K562 (cell line): ENCODE data around the gene SNX10. TPM values are rescaled to one million over a fixed set of nuclear protein-coding genes. Genes with fewer than 3 reads are reported as not detected.

ENCODE experiments used
- ATAC-seq: fragments of 200-7000 bp; cut with Tn5 transposase; 3 replicates; pipeline ENCODE4 v1.9.1; 2020; ENCODE audit warnings: moderate library complexity
- BruUV-seq: library from RNA; stranded (reverse); fragments of 400-500 nt; replicated peaks from 2 replicates; lab custom pipeline; 2021; lab: Mats Ljungman, UMichigan
- CTCF ChIA-PET: fragments of 300-600 bp; formaldehyde crosslinking; extraction: SDS; loops from one replicate; lab custom pipeline; 2021; ENCODE audit warnings: low intra/inter-chr PET ratio; lab: Yijun Ruan, JAX
- POLR2A ChIA-PET: fragments of 300-600, 350-650 bp; sonication (Branson Sonifier 250); formaldehyde crosslinking; extraction: SDS; loops from one replicate; lab custom pipeline; 2021; ENCODE audit warnings: antibody characterized with exemption, inconsistent platforms; lab: Yijun Ruan, JAX
- DNase-seq, 4 experiments: peaks; one replicate each; pipeline versions ENCODE4 v3.0.0 to v3.0.0-alpha.2; 2011 to 2018; ENCODE audit warnings: low spot score in 3 of 4, mixed read lengths in 3 of 4; ENCODE audit errors: extremely low read depth in 1 of 4
- FAIRE-seq: peaks from 2 replicates; lab custom pipeline; 2011; peaks lifted over from hg19 to GRCh38; lab: Jason Lieb, UNC
- H2AFZ ChIP-seq: 2 replicates; pipeline ENCODE4 v1.6.0; 2011; ENCODE audit warnings: low read depth, low read length, control low read depth, inconsistent platforms
- H3K27ac ChIP-seq: fragments of 200-600 bp; 3 replicates; pipeline ENCODE4 v1.8.0; 2011; ENCODE audit warnings: low read depth, mild to moderate bottlenecking, control low read depth, inconsistent platforms, low read length, moderate library complexity, mixed read lengths; ENCODE audit errors: extremely low read depth
- H3K27me3 ChIP-seq, 2 experiments: fragments of 300-600 bp in 1 of 2; 2 replicates in 1 of 2; 3 replicates in 1 of 2; pipeline versions ENCODE4 v1.6.0 to v1.8.0; 2011; ENCODE audit warnings: inconsistent platforms in 2 of 2, low read length in 2 of 2, mild to moderate bottlenecking in 1 of 2, mixed read lengths in 1 of 2, moderate library complexity in 1 of 2; ENCODE audit not compliant: control insufficient read depth in 2 of 2, insufficient read depth in 2 of 2
- H3K36me3 ChIP-seq: fragments of 300-600 bp; 3 replicates; pipeline ENCODE4 v1.8.0; 2011; ENCODE audit warnings: mild to moderate bottlenecking, low read length, inconsistent platforms; ENCODE audit not compliant: control insufficient read depth, insufficient read depth
- H3K4me1 ChIP-seq, 2 experiments: fragments of 200-600 bp in 1 of 2; replicated peaks in 1 of 2; 2 replicates in 1 of 2; 3 replicates in 1 of 2; pipeline versions ENCODE4 v1.5.1 to v1.8.0; 2011; ENCODE audit warnings: inconsistent platforms in 2 of 2, low read length in 2 of 2, mild to moderate bottlenecking in 1 of 2, mixed read lengths in 1 of 2, moderate library complexity in 1 of 2; ENCODE audit not compliant: control insufficient read depth in 2 of 2, insufficient read depth in 2 of 2
- H3K4me2 ChIP-seq: 2 replicates; pipeline ENCODE4 v1.6.1; 2011; ENCODE audit warnings: low read length, control low read depth, inconsistent platforms, mixed read lengths; ENCODE audit not compliant: insufficient read depth
- H3K4me3 ChIP-seq: fragments of 200-600 bp; sonication (generic), shearing (Covaris generic); 2 replicates; pipeline ENCODE4 v1.5.1; 2016; ENCODE audit warnings: control low read depth, inconsistent platforms
- H3K79me2 ChIP-seq: fragments of 200-600 bp; 3 replicates; pipeline ENCODE4 v1.8.0; 2011; ENCODE audit warnings: low read length, inconsistent platforms; ENCODE audit not compliant: control insufficient read depth, insufficient read depth
- H3K9ac ChIP-seq, 2 experiments: 2 replicates each; pipeline versions ENCODE4 v1.6.0 to v1.6.1; 2011; ENCODE audit warnings: low read depth in 2 of 2, low read length in 2 of 2, control low read depth in 1 of 2, inconsistent platforms in 1 of 2, mild to moderate bottlenecking in 1 of 2, mixed read lengths in 1 of 2; ENCODE audit not compliant: insufficient read depth in 1 of 2
- H3K9me1 ChIP-seq: one replicate; pipeline ENCODE4 v1.6.0; 2011; ENCODE audit warnings: inconsistent platforms, mild to moderate bottlenecking, low read length, moderate library complexity; ENCODE audit not compliant: control insufficient read depth, insufficient read depth
- H3K9me3 ChIP-seq: replicated peaks from 2 replicates; pipeline ENCODE4 v1.5.1; 2011; ENCODE audit warnings: low read depth, low read length, inconsistent platforms; ENCODE audit not compliant: control insufficient read depth, insufficient read depth
- H4K20me1 ChIP-seq: replicated peaks from 2 replicates; pipeline ENCODE4 v1.6.1; 2011; ENCODE audit warnings: low read length, inconsistent platforms, mixed read lengths; ENCODE audit not compliant: control insufficient read depth, insufficient read depth
- ATF3 ChIP-seq, 2 experiments: fragments of 450-650 bp in 1 of 2; sonication (generic) in 1 of 2; formaldehyde crosslinking in 1 of 2; IDR thresholded peaks in 1 of 2; conservative IDR thresholded peaks in 1 of 2; 2 replicates each; pipeline versions ENCODE4 v1.6.1 to v1.8.1; 2016 to 2023; ENCODE audit warnings: mild to moderate bottlenecking in 2 of 2, moderate library complexity in 2 of 2, inconsistent platforms in 1 of 2, missing genetic modification reagents in 1 of 2
- BRD4 ChIP-seq: fragments of 200-600 bp; sonication (generic); IDR thresholded peaks from 2 replicates; pipeline ENCODE4 v1.6.1; 2017; ENCODE audit warnings: inconsistent platforms
- EP300 ChIP-seq: IDR thresholded peaks from 2 replicates; pipeline ENCODE4 v1.6.1; 2012; ENCODE audit warnings: low read length, improper control_type of control experiment
- PREB ChIP-seq: sonication (generic); formaldehyde crosslinking; IDR thresholded peaks from 2 replicates; pipeline ENCODE4 v1.8.1; 2023; ENCODE audit warnings: mild to moderate bottlenecking, missing genetic modification reagents
- TBP ChIP-seq: optimal IDR thresholded peaks from 2 replicates; pipeline ENCODE3; 2011; ENCODE audit warnings: low read depth, low read length, improper control_type of control experiment
- THRA ChIP-seq: fragments of 450-650 bp; IDR thresholded peaks from 2 replicates; pipeline ENCODE4 v1.6.1; 2017; ENCODE audit warnings: mild to moderate bottlenecking, moderate library complexity
- ZNF280A ChIP-seq: fragments of 450-650 bp; IDR thresholded peaks from 2 replicates; pipeline ENCODE4 v1.6.1; 2018; ENCODE audit warnings: mild to moderate bottlenecking, low read depth; ENCODE audit not compliant: partially characterized antibody
- ZNF41 ChIP-seq: fragments of 250-450 bp; sonication (Bioruptor Pico); conservative IDR thresholded peaks from 2 replicates; pipeline ENCODE4 v1.4.0; 2020; ENCODE audit warnings: mild to moderate bottlenecking
- WGBS: fragments of 100-300 bp; shearing (Covaris generic); methylation state at CpG from one replicate; pipeline ENCODE4 v1.1.6; 2016; ENCODE audit warnings: low coverage, mixed read lengths; ENCODE audit not compliant: insufficient coverage; ENCODE audit errors: missing lambda C conversion rate; 5-methylcytosine and 5-hydroxymethylcytosine counted together
- in situ Hi-C: fragments of 300-500 bp; cut with MboI; formaldehyde crosslinking; loops from 4 replicates; pipeline ENCODE4 v1.15.0; 2018; ENCODE audit warnings: inconsistent platforms, mixed read lengths
- intact Hi-C: fragments of 100-400 bp; cut with micrococcal nuclease; formaldehyde crosslinking; loops from 2 replicates; pipeline ENCODE4 v1.14.2; 2022
- polyA plus RNA-seq, 8 experiments: library from polyadenylated mRNA; depleted of rRNA in 4 of 8; stranded (reverse) in 5 of 8; unstranded in 3 of 8; fragments of >200 nt; fragmentation: Nextera tagmentation in 2 of 8; fragmentation: Illumina TruSeq in 1 of 8; extraction: Ambion mirVana in 2 of 8; extraction: Trizol in 1 of 8; gene quantifications; 2 replicates each; pipeline versions ENCODE4 v1.2.1 to v1.2.3, GENCODE V29; 2011 to 2014; ENCODE audit warnings: inconsistent platforms in 1 of 8, missing spikeins in 1 of 8
- total RNA-seq, 7 experiments: library from RNA; depleted of rRNA in 6 of 7; stranded (reverse); fragments of >200 nt in 6 of 7; fragmentation: Illumina TruSeq in 2 of 7; extraction: Trizol in 2 of 7; gene quantifications; 2 replicates each; pipeline versions ENCODE4 v1.2.1 to v1.2.3, GENCODE V29; 2011 to 2021; ENCODE audit warnings: low replicate concordance in 1 of 7

Gene SNX10
- total and polyA plus RNA-seq, 9 of the 15 experiments (the other 6 are each of a cell fraction or from before 2014, with no cell fraction given): 6.9 to 16.5 (median 11.5) TPM

- Histone ChIP-seq H3K36me3 (no peaks in the 10 kb centered on the region), H3K4me3 (no peak overlapping the region), H3K27me3 (peaks cover under 1 to 5% of the 10 kb centered on the region in 2 experiments; a peak in 1 of 5 replicates), H3K9me3 (0 out of 2 replicates have a peak, but pooled peaks cover 2% of the 10 kb centered on the region), H3K9me1 (no peaks in the 10 kb centered on the region), H3K27ac (no peak overlapping the region), H3K4me1 (peaks cover 0 to 9% of the 10 kb centered on the region in 2 experiments; a peak in 1 of 5 replicates), H4K20me1 (no peaks in the 10 kb centered on the region), H3K4me2 (no peak overlapping the region), H3K79me2 (no peaks in the 10 kb centered on the region), H2AFZ (no peak overlapping the region), H3K9ac (no peak overlapping the region)
- BruUV-seq: no TSS peak
- no peak for FAIRE-seq
- no peak for DNase-seq
- ATAC-seq: no peak
- intact Hi-C loops: no loop called here
- ChIA-PET CTCF (interaction anchor here (0.7 kb wide), 1 partner anchor 749 kb away, joined by 3 read pairs; no protein-coding TSS in a partner anchor), POLR2A (no interaction called here)
- in situ Hi-C loops: loop anchor here (25.0 kb wide), 1 partner anchor 109 kb away; no protein-coding TSS in a partner anchor
- WGBS: 18% methylated on average over 7 of the region's 7 CpGs
- no peak for TF ChIP-seq ZNF280A
Observed at GRCh38 chr7:26378016-26378415, 86.4 kb downstream of the SNX10 start.

GRCh38 chr7:26379711-26380110 lies 88.0 kb downstream of the SNX10 start:
- peaks cover 7 to 10% of the 10 kb centered on the region in 2 experiments; a peak in 3 of 5 replicates for H3K27me3 ChIP-seq
- ChIA-PET POLR2A (interaction anchor here (0.7 kb wide), 1 partner anchor 769 kb away, joined by 3 read pairs; no protein-coding TSS in a partner anchor), CTCF (no interaction called here)
- H3K9me1 ChIP-seq: no peaks in the 10 kb centered on the region
- no peak overlapping the region for H3K4me2 ChIP-seq
- no peak overlapping the region for H3K27ac ChIP-seq
- H4K20me1 ChIP-seq: no peaks in the 10 kb centered on the region
- 5% methylated on average over 3 of the region's 3 CpGs for WGBS
- ATAC-seq: no peak
- in situ Hi-C loops (loop anchor here (25.0 kb wide), 1 partner anchor 108 kb away; no protein-coding TSS in a partner anchor), intact Hi-C loops (no loop called here)
- no peaks in the 10 kb centered on the region for H3K79me2 ChIP-seq
- no peak overlapping the region for H3K9ac ChIP-seq
- no peaks in the 10 kb centered on the region for H3K36me3 ChIP-seq
- H3K4me3 ChIP-seq: no peak overlapping the region
- H3K4me1 ChIP-seq: peaks cover 0 to 9% of the 10 kb centered on the region in 2 experiments; a peak in 1 of 5 replicates
- no peak for DNase-seq
- no TSS peak for BruUV-seq
- no peak overlapping the region for H2AFZ ChIP-seq
- 0 out of 2 replicates have a peak, but pooled peaks cover 2% of the 10 kb centered on the region for H3K9me3 ChIP-seq
- no peak for FAIRE-seq
- TF ChIP-seq ZNF41 (CRISPR knock-in tag) (no peak), BRD4 (no peak), THRA (no peak), PREB (CRISPR knock-in tag) (no peak), EP300 (no peak), ATF3 (IDR thresholded peaks at IDR 0.05) (no peak), ATF3 (CRISPR knock-in tag; conservative IDR thresholded peaks at IDR 0.05) (no peak), TBP (no peak)
